Fibroblast of skin of left quadriceps (primary cell): ENCODE measurements around the gene PLCH1.
A peak's percentile ranks its signal among the peaks of the same experiment; 100 is the strongest.

Source experiments
- DNase-seq, 2 experiments: peaks; one replicate each; pipeline ENCODE4 v3.0.0-alpha.2; 2013; ENCODE audit warnings: low read depth in 2 of 2

PLCH1 gene

DNA sequence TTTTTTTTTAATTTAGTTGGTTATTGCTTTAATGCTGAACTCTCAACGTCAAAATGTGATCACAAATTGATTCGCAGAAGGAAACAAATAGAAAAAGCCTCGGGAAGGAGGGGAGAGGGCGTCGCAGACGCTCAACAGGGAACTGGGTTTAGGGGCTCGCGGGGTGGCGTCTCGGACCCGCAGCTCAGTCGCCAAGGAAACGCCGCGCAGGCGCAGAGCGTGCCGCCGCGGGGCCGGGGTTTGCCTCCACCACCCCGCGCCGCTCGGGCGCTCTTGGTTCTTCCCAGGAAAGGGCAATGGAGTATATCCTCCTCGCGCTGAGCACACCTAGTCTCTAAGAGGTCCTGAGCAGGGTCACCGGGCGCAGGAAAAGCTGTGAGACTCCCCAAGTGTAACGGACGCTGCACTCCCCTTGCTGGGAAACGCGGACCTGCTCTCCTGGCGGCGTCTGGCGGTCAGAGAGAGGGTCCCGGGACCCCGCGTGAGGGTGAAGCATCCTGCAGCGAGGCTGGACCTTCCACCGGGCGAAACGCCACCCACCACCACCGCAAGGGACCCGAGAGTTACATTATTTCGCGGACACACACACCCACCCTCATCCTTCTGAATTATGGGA lies 753 bp downstream of the PLCH1 start:
- DNase-seq, result no peak

DNA sequence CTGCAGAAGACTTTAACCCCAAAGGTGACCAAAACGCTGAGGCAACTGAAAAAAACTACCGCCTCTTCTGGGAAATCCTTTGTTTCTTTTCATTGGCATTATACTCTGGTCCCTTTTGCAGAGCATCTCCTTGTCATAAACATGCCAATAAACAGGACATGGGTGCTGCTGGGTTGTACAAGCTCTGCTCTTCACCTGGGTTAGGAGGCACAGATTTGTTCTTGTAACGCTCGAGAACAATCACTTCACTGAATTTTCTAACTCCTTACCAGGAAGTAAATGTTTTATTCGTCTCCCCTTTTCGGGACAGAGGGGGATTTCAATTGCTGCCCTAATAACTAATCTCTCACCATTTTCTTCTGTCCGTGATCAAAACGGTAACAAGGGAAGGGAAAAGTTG lies 1.3 kb downstream of the PLCH1 start:
- no peak for DNase-seq

DNA sequence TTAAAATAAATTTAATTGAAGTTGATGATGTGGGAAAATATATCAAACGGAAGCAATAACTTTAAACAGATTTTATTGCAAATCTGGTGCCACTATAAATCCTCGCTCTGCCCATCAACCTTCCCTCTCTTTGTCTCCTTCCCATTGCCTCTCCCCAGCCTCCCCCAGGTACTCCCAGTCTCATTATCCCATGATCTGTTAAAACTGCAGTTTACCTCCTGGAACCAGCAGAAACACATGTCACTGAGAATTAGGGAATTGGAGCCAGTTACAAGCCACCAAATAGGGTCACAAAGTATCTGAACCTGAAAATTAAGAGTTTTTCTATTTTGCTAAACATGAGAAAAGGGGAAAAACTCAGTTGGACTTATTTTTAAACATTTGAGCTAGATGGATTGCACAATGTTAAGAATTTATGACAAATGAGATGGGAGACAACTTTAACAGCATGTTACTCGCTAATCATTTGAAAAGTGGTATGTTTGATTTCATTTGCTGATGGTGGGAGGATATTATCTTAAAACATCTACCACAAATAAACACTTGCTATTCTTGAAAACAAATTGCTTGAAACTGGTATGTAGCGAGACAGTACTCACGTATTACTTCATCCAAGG lies 2.4 kb downstream of the PLCH1 start:
- no peak for DNase-seq

DNA sequence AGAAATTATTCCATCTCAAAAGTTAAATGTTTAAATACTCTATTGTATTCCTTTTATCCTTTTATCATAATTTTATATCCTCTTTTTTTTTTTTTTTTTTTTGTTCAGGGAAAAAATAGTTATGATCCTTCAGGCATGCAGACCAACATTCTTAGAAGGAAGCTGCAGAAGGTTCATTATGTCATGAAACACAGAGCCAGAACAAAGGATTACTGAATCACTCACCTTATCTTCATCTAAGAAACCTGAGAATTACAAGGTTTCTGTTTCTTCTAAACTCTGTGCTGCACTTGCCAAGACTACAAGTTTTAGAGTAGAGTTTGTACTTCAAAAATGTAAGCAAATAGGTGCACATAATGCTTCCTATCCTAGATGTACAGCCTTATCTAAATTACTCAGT lies 3.3 kb downstream of the PLCH1 start:
- no peak for DNase-seq

DNA sequence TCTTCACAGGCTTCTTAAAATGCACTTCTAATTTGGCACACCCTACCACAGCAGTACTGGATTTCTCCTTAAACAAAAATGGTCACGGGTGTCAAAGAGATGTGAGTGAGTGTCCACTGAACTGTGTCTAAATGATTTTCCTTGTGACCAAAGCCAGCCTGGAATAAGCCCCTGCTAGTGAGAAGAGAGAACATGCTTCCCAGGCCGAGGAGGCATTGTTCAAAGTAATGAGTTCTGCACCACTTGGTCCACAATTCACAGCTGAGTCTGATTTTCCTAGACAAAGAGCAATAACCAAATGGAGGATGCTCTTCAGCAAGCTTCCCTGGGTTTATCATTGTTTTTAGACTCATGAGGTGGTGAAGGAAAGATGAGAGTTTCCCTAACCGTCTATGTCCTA lies 3.8 kb downstream of the PLCH1 start:
- DNase-seq, result no peak

DNA sequence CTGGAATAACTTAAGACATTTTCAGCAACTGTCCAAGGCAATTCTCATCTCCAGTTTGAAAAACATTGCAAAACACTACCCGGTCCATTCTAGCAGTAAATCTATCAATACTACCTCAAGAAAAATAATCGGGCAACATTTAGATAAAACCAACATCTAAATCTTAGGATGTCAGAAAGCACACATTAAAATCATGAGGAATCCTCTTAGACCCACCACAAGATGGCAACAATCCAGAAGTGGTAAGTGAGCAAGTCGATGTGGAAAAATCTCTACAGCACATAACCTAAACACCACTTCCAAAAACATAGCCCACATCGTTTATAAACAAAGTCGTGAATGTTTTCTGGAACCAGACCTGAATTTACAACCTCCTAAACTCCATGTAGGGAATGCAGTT lies 5.7 kb downstream of the PLCH1 start:
- peak; percentile 72 to 74 for DNase-seq

DNA sequence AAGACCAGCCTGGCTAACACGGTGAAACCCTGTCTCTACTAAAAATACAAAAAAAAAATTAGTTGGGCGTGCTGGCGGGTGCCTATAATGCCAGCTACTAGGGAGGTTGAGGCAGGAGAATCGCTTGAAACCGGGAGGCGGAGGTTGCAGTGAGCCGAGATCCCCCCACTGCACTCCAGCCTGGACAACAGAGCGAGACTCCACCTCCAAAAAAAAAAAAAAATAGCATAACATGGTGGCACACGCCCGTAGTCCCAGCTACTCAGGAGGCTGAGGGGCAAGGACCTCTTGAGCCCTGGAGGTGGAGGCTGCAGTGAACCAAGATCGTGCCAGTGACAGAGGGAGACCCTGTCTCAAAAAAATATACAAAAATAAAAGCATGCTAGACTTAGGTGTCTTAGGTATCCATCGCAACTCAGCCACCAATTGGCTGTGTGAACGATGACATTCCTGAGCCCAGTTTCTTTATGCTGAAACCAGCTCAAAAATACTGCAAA lies 6.2 kb downstream of the PLCH1 start:
- no peak for DNase-seq

DNA sequence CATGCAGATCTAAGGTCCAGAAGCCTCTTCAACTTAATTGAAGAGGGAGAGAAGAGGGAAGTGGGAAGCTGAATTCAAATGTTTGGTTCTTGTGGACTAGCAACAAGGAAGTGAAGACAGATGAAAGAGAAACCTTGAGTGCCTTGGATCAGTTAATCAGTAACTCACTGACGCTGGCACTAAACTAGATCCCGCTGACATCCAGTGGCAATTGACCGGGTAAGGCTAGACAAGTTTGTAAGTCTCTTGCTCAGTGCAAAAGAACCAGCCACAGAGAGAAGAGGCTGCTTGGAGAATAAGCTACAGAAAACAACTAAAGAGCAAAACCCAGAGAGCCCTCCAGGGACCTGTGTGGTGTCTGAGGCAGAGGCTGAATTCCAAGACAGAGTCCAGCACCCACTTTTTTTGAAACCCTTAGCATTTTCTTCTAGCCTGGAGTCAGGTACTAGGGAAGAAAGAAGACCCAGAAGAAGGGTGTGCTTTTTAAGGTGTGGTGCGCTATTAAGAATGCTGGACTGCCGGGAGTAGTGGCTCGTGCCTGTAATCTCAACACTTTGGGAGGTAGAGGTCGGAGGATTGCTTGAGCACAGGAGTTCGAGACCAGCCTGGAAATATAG lies 6.9 kb downstream of the PLCH1 start:
- DNase-seq, result no peak

DNA sequence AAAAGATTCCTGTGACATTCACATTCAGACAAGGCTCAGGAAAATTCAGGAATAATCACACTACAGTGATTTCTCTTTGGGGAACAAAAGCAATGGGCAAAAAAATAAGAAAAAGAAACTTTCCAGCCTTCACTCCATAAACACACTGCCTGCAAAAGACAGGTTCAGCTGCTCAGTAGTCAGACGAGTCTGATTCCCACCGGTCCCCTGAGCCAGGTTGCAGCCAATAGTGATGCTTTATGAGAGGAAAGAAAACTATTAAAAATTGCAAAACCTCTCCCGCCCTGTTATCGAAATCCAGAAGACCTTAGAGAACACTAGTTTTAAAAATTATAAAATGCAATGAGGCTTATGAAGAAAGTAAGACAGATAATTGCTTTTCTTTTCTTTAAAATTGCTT lies 8.5 kb downstream of the PLCH1 start:
- DNase-seq, result no peak

DNA sequence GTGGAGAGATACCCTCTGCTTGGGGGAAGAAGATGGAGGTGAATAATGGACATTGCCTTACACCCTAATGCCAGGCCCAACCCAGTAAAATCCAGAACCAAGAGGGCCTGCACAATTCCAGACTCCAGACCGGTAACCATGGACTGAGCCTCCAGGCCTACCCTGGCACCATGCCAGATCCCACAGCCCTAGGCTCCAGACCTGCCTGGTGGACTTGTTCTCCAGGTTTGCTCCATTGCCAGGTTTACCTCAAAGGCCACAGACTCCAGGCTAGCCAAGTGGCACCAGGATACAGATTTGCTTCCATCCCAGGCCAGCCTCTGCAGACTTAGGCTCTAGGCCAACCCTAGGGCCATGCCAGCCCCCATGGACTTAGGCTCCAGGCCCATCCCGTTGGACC lies 14.0 kb downstream of the PLCH1 start:
- no peak for DNase-seq

DNA sequence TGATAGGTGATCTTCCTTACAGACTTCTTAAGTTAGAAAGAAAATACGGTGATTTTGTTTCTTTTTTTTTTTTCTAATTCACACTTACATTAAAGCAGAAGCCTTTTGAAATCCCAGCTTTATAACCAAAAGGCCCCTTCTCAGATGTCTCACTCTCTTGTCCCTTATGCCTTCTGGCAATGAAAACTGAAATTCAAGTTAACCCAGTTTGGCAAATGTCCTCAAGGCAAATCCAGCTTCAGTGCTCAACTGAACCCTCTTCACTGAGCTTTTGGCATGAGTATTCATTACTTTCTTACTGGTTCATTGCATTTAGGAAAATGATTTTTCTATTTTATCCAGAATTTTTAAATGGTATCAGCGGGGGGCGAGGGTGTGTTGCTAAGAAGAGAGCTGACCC lies 17.0 kb downstream of the PLCH1 start:
- no peak for DNase-seq

DNA sequence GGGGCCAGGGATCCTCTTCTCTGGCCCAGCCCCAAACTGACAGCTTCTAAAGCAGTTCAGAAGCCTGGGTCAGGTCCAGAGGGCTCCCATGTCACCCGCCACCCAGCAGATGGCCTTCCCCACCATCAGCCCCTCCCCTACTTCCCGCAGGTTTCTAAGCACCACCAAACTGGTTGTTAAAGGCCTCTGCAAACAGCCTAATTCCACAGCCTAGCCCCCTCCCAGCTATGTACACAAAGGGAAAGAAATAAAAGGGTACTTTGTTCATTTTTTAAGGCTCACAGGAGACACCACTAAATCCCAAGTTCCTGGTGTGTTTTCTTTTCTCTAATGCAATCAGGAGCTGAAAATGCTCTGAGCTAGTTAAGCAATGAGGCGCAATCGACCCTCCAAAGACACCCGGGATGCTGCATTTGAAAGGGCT lies 30.6 kb downstream of the PLCH1 start:
- DNase-seq, result no peak

DNA sequence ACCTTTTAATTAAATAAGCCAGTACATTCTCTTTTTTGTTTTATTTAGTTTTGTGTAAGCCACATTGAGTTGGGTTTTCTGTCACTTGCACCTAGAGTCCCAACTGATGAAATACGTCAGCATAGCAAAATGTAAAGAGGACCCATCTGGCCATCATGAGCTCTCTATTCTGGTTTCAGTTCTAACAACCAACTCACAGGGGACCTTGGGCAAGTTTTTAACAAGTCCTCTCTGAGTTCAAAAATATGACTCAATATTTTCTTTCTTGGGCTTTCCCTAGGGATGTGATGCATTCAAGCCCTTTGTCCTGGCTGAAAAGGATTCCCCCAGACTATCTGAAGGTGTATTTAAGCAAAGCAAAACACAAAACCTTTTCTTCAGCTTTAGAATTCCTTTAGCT lies 32.9 kb downstream of the PLCH1 start:
- no peak for DNase-seq

DNA sequence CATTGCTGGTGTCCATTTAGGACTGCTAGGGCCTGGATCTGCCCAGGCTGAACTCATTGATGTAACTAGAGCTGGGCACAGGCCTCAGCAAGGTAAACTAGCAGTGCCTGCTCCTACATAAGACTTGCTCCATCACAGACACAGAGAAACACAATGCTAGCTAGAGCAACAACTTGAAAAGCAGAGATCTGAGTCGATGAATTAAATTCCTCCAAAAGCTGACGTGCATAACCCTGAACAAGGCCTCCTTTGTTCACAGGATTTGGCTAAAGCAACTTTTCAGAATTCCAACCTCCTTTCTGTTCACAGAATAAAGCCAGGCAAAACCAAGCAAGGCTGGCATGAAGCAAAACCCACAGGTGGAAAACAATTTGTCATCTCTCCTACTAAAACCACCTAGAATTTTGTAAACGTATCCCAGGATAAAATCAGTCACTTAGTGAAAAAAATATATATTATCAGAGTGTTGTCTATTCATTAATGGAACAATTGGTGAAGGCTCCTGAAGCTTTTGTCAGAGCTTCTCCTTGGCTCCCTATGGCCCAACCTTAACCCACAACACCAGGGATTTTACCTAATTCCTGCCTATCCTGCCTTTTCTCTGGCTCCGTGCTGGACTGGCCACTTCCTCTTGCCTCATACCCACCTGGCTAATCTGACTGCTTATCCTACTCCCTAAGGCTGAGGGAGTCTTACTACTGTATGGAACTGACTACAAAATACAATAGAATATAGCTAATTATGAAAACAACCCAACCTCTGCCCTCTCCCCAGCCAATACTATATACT lies 39.9 kb downstream of the PLCH1 start:
- DNase-seq, result no peak

DNA sequence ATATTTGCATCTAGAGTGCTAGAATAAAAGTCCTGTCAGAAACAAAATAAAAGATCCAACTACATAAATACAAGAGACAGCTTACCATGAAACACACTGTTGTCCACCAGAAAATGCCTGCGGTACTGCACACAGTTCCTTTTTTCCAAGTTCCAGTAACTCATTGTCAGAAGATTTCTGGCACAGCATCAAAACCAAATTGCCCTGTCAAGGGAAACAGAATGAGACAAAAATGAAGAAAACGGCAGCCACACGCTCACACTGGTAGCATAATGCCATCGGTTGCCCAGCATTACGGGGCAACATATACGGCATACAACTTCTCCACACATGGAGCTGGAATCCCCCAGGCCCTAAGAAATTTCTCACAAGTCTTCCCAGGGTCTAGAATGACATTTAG lies 40.8 kb downstream of the PLCH1 start:
- no peak for DNase-seq

DNA sequence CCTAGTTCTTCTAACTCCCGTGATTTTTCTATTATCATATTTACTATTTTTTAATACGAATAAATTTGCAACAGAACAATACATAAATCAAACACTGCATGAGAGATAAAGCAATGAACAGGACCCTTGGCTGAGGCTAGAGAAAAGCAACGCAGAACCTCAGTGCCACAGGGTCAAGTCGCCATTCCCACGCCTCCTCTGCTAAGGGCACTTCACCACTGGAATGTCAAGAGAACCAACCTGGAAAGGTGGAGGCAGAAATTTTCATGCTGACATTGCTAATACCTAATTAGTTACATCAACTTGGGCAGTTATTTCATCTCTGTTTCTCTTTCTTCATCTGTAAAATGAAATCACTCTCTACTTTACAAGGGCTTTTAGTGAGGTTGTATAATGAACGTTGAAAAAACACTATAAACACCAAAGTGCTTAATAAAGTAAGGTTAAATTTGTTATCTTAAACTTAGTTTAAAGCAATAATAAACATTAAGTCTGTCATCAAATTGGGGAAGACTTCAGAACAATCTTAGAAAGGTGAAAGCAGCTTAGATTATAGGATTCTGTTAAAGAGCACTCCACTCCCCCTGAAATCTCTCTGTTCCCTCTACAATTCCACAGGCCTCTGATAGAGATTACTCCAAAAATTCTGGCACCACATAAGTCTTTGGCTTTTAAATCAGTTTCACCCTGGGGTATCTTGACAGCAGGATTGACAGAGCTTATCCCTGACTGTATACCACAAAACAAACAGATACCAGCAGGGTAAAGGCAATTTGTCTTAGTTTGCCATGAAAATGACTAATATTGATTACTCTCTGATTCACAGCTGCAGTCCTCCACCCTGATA lies 41.9 kb downstream of the PLCH1 start:
- DNase-seq, result no peak

DNA sequence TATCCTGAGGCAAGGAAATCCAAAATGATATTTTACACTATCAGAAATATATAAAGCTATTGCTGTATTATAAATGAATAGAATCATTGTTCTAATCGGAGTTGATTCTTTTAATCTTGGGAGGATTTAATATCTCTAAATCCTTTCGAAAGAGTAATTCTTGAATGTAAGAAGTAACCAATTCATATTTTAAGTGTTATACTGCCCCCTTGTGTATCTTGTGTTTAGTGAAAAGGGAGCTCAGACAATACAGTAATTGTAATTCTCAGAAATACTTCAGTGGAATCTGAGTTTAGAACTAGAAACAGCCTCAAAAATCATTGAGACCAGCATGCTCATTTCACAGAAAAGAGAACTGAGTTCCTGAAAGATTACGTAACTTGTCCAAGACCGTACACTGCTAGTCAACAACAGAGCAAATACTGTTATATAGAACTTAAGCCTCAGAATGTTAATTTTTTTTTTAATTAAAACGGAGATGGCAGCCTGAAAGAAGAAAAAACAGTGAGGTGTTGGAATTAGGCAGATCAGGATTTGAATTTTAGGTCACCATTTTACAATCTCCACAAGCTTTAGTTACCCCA lies 42.9 kb downstream of the PLCH1 start:
- peak; percentile 31 to 32 for DNase-seq

DNA sequence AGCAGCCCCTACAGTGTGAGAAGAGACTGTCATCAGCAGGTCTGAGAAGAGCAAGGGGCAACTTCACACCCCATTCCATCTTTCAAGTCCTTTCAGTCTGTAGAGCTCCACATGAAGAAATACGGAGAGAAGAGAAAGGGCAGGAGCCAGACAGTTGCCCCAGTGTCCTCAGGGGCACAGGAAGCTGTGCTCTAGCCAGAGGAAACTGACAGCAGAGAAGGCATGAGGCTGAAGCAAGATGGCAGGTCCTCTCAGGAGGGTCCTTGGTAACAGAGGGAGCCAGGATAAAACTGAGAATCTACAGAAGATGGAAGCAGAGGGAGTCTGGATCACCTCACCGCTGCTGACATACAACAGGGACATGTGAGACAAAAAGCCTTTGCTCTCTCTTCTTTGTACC lies 47.3 kb downstream of the PLCH1 start:
- DNase-seq, result no peak

DNA sequence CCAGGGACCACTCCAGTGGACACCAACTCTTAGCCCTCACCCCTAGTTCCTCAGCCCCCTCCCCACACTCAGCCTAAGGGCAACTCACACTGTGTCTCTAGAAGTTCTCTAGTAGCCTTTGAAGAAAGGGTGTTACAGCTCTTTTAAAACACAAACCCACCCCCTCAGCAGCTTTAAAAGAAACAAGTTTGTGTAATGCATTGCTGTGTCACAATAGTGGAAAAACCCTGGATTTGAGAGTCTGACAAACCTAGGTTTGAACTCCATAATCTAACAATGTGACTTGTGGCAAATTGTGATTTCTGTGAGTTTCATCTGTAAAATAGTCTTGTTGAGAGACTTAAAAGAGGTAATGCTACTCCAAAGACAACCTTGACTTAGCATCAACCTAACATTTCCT lies 54.0 kb downstream of the PLCH1 start:
- no peak for DNase-seq

DNA sequence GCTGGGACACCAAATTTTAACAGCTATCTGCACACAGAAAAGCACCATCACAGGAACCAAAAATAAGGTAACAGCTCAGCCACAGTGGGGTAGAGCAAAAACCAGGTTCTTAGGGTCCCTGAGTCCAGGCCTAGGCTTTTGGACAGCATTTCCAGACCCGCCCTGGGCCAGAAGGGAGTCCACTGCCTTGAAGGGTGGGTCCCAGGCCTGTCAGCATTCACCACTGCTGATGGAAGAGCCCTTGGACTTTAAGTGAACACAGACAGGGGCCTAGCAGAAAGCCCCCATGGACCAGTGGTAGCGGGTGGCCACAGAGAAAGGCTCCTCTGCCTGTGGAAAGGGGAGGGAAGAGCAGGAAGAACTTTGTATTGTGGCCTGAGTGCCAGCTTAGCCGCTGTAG lies 56.4 kb downstream of the PLCH1 start:
- DNase-seq, result no peak

DNA sequence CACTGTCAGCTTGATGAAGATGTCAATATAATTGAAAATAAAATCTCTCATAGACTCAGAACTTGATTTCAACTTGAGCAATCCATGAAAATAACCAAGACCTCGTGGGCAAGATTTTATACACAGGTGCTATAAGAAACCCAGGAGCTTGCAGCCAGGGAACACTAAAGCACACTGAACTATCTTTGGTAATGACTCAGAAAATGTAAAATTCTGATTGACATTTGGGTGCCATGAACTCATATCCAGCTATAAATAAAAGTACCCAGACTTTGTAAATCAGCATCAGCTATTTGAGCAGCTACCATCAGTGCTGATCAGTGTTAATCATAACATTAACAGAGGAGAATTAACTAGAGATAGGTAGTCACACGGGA lies 61.5 kb downstream of the PLCH1 start:
- no peak for DNase-seq
